Measurements from ENCODE around the gene SERHL2.
A peak's percentile ranks its signal among the peaks of the same experiment; 100 is the strongest.
"Not testable (repeated sequence)": the region's sequence is repeated elsewhere in the genome, so short reads cannot be mapped to it uniquely, and the experiment has no call there.

SERHL2 gene

GRCh38 chr22:42522546-42522945 lies 31.2 kb upstream of the SERHL2 start:
- no peak for DNase-seq
- Mint-ChIP-seq H3K4me1 (ENCODE audit: low read depth) (peaks cover 13% of the 10 kb centered on the region), H3K9me3 (no peaks in the 10 kb centered on the region), H3K27me3 (no peaks in the 10 kb centered on the region), H3K36me3 (ENCODE audit: low read depth) (peaks cover 12% of the 10 kb centered on the region), H3K4me3 (no peak overlapping the region), H3K27ac (no peak overlapping the region)

DNA sequence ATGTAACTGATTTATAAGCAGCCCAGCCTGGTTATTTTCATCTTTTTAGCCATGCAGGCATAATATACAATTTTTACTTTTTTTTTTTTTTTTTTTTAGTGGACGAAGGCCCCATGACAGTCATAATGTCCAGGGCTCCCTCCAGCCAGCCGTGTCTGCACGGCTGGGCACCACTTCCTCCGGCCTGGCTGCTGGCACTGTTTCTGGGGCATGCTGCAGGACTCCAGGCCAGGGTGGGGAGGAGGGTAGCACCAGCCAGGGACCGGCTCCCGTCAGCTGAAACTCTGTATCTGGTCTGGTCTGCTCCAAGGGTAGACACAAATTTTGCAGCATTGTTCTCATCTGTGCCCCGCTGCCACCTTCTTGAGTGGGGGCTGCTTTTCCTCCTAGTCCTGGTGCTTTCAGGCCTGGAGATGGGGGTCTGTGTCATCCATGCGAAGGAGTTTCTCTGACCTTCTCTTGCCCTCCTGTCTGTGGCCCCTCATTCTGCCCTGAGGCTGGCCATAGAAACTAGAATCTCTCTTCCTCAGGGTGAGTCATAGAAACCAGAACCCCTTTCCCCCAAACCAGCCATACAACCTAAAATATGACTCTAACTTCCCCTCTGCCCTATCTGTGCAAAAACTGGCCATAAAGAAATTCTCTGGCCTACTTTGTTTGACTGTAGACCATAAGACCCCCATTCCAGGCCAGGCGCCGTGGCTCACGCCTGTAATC lies 25.0 kb upstream of the SERHL2 start:
- Mint-ChIP-seq H3K27ac (no peak overlapping the region), H3K4me1 (ENCODE audit: low read depth) (peaks cover 9% of the 10 kb centered on the region)

DNA sequence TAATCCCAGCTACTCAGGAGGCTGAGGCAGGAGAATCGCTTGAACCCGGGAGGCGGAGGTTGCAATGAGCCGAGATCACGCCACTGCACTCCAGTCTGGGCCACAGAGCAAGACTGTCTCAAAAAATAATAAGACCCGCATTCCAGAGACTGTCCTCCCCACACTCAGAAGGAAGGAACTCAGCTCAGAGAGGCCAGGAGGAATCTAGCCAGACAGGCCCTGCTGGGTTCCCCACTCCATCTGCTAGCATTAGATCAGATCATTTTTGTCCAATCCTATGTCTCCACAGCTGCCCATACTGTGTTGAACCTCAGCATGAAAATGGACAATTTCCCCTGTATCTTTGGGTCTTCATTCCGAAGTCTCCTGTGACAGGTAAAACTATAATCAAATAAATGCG lies 24.3 kb upstream of the SERHL2 start:
- H3K4me1 Mint-ChIP-seq (ENCODE audit: low read depth), result peaks cover 13% of the 10 kb centered on the region
- not testable (repeated sequence) for H3K27ac Mint-ChIP-seq

More for the DNA sequence above, 25.0 kb upstream of the SERHL2 start:
- H3K4me3 Mint-ChIP-seq, result no peak overlapping the region
- H3K27me3 Mint-ChIP-seq, result no peaks in the 10 kb centered on the region
- no peak for DNase-seq
- no peaks in the 10 kb centered on the region for H3K36me3 Mint-ChIP-seq (ENCODE audit: low read depth)
- H3K9me3 Mint-ChIP-seq, result no peaks in the 10 kb centered on the region

GRCh38 chr22:42531401-42532084 lies 22.2 kb upstream of the SERHL2 start:
- DNase-seq; H3K27ac Mint-ChIP-seq; H3K36me3 Mint-ChIP-seq (ENCODE audit: low read depth); H3K4me3 Mint-ChIP-seq; H3K9me3 Mint-ChIP-seq; H3K27me3 Mint-ChIP-seq: not testable (repeated sequence)
- H3K4me1 Mint-ChIP-seq (ENCODE audit: low read depth), result peaks cover 13% of the 10 kb centered on the region

More for the DNA sequence above, 24.3 kb upstream of the SERHL2 start:
- H3K9me3 Mint-ChIP-seq; H3K36me3 Mint-ChIP-seq (ENCODE audit: low read depth); H3K27me3 Mint-ChIP-seq; H3K4me3 Mint-ChIP-seq; DNase-seq: not testable (repeated sequence)

- no peak for DNase-seq
- peak overlapping the region; percentile 69 for H3K4me3 Mint-ChIP-seq
- H3K9me3 Mint-ChIP-seq, result no peaks in the 10 kb centered on the region
- peaks cover 25% of the 10 kb centered on the region for H3K4me1 Mint-ChIP-seq (ENCODE audit: low read depth)
- H3K36me3 Mint-ChIP-seq (ENCODE audit: low read depth), result no peaks in the 10 kb centered on the region
- H3K27ac Mint-ChIP-seq, result peak overlapping the region; percentile 91
- H3K27me3 Mint-ChIP-seq, result no peaks in the 10 kb centered on the region
Measured at GRCh38 chr22:42533638-42533977, 20.1 kb upstream of the SERHL2 start.

DNA sequence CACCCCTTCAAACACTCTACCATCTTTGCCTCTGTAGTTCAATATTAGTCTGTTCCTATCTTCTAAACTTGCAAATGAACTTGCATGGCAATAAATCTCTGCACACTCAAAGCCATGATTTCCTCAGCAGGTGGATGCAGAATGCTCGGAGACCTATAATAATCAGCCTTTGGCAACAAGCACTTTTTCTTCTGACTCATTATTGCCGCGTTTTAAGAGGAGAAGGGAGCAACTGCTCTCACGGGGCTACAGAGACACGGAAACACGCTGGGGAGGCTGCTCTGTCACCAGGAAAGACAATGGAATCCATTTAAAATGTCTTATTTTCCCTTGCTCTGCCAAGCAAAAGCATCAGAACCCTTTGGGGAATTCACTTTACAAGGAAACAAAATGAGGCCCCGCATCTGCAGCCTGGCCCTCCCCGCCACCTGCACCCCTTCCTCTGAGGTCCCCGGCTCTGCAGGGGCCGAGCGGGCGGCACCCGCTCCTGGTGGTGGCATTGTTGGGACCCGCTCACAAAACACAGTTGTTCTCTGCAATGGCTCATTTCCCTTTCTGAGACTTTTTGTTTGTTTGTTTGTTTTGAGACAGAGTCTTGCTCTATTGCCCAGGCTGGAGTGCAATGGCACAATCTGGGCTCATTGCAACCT lies 18.5 kb upstream of the SERHL2 start:
- H3K27ac Mint-ChIP-seq; DNase-seq; H3K27me3 Mint-ChIP-seq; H3K36me3 Mint-ChIP-seq (ENCODE audit: low read depth); H3K4me3 Mint-ChIP-seq; H3K9me3 Mint-ChIP-seq: not testable (repeated sequence)
- peaks cover 28% of the 10 kb centered on the region for H3K4me1 Mint-ChIP-seq (ENCODE audit: low read depth)

DNA sequence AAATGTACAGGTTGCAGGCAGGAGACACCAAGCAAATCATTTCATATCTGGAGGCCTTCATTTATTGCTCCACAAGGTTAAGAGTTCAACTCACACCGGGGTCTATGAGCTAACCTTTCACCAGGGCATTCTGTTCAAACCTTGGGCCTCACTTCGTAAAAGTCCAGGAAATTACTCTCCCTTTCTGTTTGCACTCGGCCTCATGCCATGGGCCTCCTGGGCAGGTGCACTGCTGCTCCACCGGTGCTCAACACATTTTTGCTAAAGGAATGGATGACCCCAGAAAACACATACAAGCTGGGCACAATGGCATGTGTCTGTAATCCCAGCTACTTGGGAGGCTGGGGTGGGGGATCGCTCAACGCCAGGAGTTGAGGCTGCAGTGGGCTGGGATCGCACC lies 17.6 kb upstream of the SERHL2 start:
- Mint-ChIP-seq H3K27ac (no peak overlapping the region), H3K4me1 (ENCODE audit: low read depth) (peaks cover 28% of the 10 kb centered on the region), H3K36me3 (ENCODE audit: low read depth) (no peaks in the 10 kb centered on the region), H3K27me3 (no peaks in the 10 kb centered on the region), H3K4me3 (no peak overlapping the region), H3K9me3 (no peaks in the 10 kb centered on the region)
- DNase-seq, result no peak

GRCh38 chr22:42536634-42537033 lies 17.1 kb upstream of the SERHL2 start:
- H3K4me3 Mint-ChIP-seq; DNase-seq; H3K27me3 Mint-ChIP-seq; H3K36me3 Mint-ChIP-seq (ENCODE audit: low read depth); H3K9me3 Mint-ChIP-seq; H3K27ac Mint-ChIP-seq: not testable (repeated sequence)
- peaks cover 28% of the 10 kb centered on the region for H3K4me1 Mint-ChIP-seq (ENCODE audit: low read depth)

- H3K27me3 Mint-ChIP-seq; H3K9me3 Mint-ChIP-seq; H3K36me3 Mint-ChIP-seq (ENCODE audit: low read depth); DNase-seq; H3K4me3 Mint-ChIP-seq: not testable (repeated sequence)
- peak overlapping the region; percentile 51 for H3K27ac Mint-ChIP-seq
- peaks cover 28% of the 10 kb centered on the region for H3K4me1 Mint-ChIP-seq (ENCODE audit: low read depth)
Measured at GRCh38 chr22:42537199-42537831, 16.4 kb upstream of the SERHL2 start.

- not testable (repeated sequence) for H3K36me3 Mint-ChIP-seq (ENCODE audit: low read depth); H3K27me3 Mint-ChIP-seq; H3K9me3 Mint-ChIP-seq; H3K27ac Mint-ChIP-seq; DNase-seq; H3K4me3 Mint-ChIP-seq
- peaks cover 15% of the 10 kb centered on the region for H3K4me1 Mint-ChIP-seq (ENCODE audit: low read depth)
Measured at GRCh38 chr22:42539236-42539771, 14.5 kb upstream of the SERHL2 start.

DNA sequence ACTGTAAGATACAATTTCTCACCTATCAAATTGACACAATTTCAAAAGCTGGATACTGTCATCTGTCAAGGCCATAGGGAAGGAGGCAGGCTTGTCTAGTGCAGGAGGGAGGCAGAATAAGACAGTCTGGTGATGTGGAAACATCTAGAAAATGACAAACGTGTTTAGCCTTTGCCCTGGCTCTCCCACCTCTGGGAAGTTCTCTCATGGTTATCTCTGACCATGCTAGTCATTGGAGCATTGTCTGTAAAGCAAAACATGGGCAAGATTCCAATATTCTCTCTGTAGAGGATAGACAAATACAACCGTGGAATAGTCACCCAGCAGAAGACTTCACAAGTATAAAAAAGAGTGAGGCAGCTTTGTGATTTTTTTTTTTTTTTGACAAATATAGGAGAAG lies 9.1 kb upstream of the SERHL2 start:
- H3K27ac Mint-ChIP-seq, result no peak overlapping the region
- DNase-seq, result no peak
- no peaks in the 10 kb centered on the region for H3K4me1 Mint-ChIP-seq (ENCODE audit: low read depth)
- H3K4me3 Mint-ChIP-seq, result no peak overlapping the region
- no peaks in the 10 kb centered on the region for H3K9me3 Mint-ChIP-seq
- no peaks in the 10 kb centered on the region for H3K36me3 Mint-ChIP-seq (ENCODE audit: low read depth)
- no peaks in the 10 kb centered on the region for H3K27me3 Mint-ChIP-seq

- H3K27ac Mint-ChIP-seq, result no peak overlapping the region
- H3K9me3 Mint-ChIP-seq, result no peaks in the 10 kb centered on the region
- no peak overlapping the region for H3K4me3 Mint-ChIP-seq
- DNase-seq, result no peak
- no peaks in the 10 kb centered on the region for H3K27me3 Mint-ChIP-seq
- H3K4me1 Mint-ChIP-seq (ENCODE audit: low read depth), result peaks cover 6% of the 10 kb centered on the region
- no peaks in the 10 kb centered on the region for H3K36me3 Mint-ChIP-seq (ENCODE audit: low read depth)
Measured at GRCh38 chr22:42547562-42547961, 6.2 kb upstream of the SERHL2 start.

GRCh38 chr22:42548126-42548525 lies 5.6 kb upstream of the SERHL2 start:
- not testable (repeated sequence) for H3K9me3 Mint-ChIP-seq; H3K36me3 Mint-ChIP-seq (ENCODE audit: low read depth); H3K27ac Mint-ChIP-seq; H3K27me3 Mint-ChIP-seq; H3K4me3 Mint-ChIP-seq; DNase-seq; H3K4me1 Mint-ChIP-seq (ENCODE audit: low read depth)

DNA sequence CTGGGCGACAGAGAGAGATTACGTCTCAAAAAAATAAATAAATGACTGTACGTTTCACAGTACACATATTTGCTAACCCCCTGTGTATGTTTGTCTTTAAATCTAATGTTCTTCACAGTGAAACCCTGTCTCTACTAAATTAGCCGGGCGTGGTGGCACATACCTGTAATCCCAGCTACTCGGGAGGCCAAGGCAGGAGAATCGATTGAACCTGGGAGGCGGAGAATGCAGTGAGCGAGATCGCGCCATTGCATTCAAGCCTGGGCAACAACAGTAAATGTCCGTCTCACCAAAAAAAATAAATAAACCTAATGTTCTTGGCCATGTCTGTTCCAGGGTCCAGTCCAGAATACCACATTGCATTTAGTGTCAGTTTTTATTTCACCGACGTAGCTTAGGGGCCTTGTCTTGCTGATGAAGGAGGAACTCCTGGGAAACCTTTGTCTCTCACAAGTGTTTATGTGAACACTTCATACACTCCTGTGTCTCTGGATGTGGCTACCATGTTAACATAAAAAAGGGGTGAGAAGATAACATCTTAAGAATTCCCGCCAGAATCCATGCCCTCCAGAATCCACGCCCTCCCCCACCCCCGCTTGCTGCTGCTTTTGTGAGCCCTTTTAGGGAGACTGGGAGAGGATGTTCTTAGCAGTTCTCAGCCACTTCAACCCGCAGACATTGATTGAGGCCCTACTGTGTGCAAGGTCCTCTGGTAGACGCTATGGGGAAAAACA lies 5.0 kb upstream of the SERHL2 start:
- H3K27ac Mint-ChIP-seq, result no peak overlapping the region
- H3K36me3 Mint-ChIP-seq (ENCODE audit: low read depth), result no peaks in the 10 kb centered on the region
- H3K4me1 Mint-ChIP-seq (ENCODE audit: low read depth), result peaks cover 9% of the 10 kb centered on the region
- no peak overlapping the region for H3K4me3 Mint-ChIP-seq
- no peaks in the 10 kb centered on the region for H3K27me3 Mint-ChIP-seq
- no peak for DNase-seq
- H3K9me3 Mint-ChIP-seq, result no peaks in the 10 kb centered on the region

Measured in activated T-cell treated with anti-CD3 and anti-CD28 coated beads, Interleukin-2, amount 50 U/mL, for 24 hours (primary cell).